K562 (cell line): ENCODE measurements around the gene CRYBG3. TPM values are rescaled to one million over a fixed set of nuclear protein-coding genes. Genes with fewer than 3 reads are reported as not detected.

ENCODE experiments used
- LARP7 ChIP-seq: fragments of 450-650 bp; IDR thresholded peaks from 2 replicates; pipeline ENCODE4 v1.6.1; 2016
- ZBTB40 ChIP-seq, 2 experiments: fragments of 450-650 bp in 1 of 2; sonication (generic) in 1 of 2; formaldehyde crosslinking in 1 of 2; IDR thresholded peaks; 2 replicates each; pipeline versions ENCODE4 v1.7.1 to v1.9.0; 2016 to 2022; ENCODE audit warnings: inconsistent platforms in 1 of 2, mild to moderate bottlenecking in 1 of 2, missing genetic modification reagents in 1 of 2
- polyA plus RNA-seq, 8 experiments: library from polyadenylated mRNA; depleted of rRNA in 4 of 8; stranded (reverse) in 5 of 8; unstranded in 3 of 8; fragments of >200 nt; fragmentation: Nextera tagmentation in 2 of 8; fragmentation: Illumina TruSeq in 1 of 8; extraction: Ambion mirVana in 2 of 8; extraction: Trizol in 1 of 8; gene quantifications; 2 replicates each; pipeline versions ENCODE4 v1.2.1 to v1.2.3, GENCODE V29; 2011 to 2014; ENCODE audit warnings: inconsistent platforms in 1 of 8, missing spikeins in 1 of 8
- total RNA-seq, 7 experiments: library from RNA; depleted of rRNA in 6 of 7; stranded (reverse); fragments of >200 nt in 6 of 7; fragmentation: Illumina TruSeq in 2 of 7; extraction: Trizol in 2 of 7; gene quantifications; 2 replicates each; pipeline versions ENCODE4 v1.2.1 to v1.2.3, GENCODE V29; 2011 to 2021; ENCODE audit warnings: low replicate concordance in 1 of 7

Gene CRYBG3
- total and polyA plus RNA-seq, 9 of the 15 experiments (the other 6 are each of a cell fraction or from before 2014, with no cell fraction given) = 0.08 to 0.72 (median 0.18) TPM

GRCh38 chr3:97971679-97972567, 150.1 kb downstream of the CRYBG3 start, which contains the start of gene RIOX2 (continued):
- TF ChIP-seq ZBTB40 (IDR thresholded peaks at IDR 0.05) (no peak), ZBTB40 (CRISPR knock-in tag; IDR thresholded peaks at IDR 0.05) (no peak), LARP7 (no peak)
